Type B pancreatic cell (in vitro differentiated cells): ENCODE data around the gene TAB2. TPM values are rescaled to one million over a fixed set of nuclear protein-coding genes. Genes with fewer than 3 reads are reported as not detected.

Experiments
- DNase-seq: peaks from one replicate; pipeline ENCODE4 v3.0.0; 2021; ENCODE audit warnings: mixed read lengths; ENCODE audit not compliant: unreplicated experiment; ENCODE audit errors: extremely low spot score
- H3K27ac Mint-ChIP-seq: 2 replicates; pipeline ENCODE4 v1.8.0; 2021; ENCODE audit warnings: mild to moderate bottlenecking, mixed read lengths
- H3K27me3 Mint-ChIP-seq: 2 replicates; pipeline ENCODE4 v1.8.0; 2021; ENCODE audit warnings: mixed read lengths
- H3K36me3 Mint-ChIP-seq: 2 replicates; pipeline ENCODE4 v1.8.0; 2021; ENCODE audit warnings: mixed read lengths
- H3K4me1 Mint-ChIP-seq: one replicate; pipeline ENCODE4 v1.8.0; 2021; ENCODE audit warnings: mixed read lengths; ENCODE audit not compliant: unreplicated experiment
- H3K4me3 Mint-ChIP-seq: 2 replicates; pipeline ENCODE4 v1.8.0; 2021; ENCODE audit warnings: mild to moderate bottlenecking, mixed read lengths
- H3K9me3 Mint-ChIP-seq: 2 replicates; pipeline ENCODE4 v1.8.0; 2021; ENCODE audit warnings: mixed read lengths
- CTCF ChIP-seq: fragments of 200-600 bp; sonication (generic); conservative IDR thresholded peaks from 2 replicates; pipeline ENCODE4 v1.5.0; 2021; ENCODE audit warnings: antibody characterized with exemption, mild to moderate bottlenecking
- total RNA-seq: library from RNA; stranded (reverse); gene quantifications from 2 replicates; pipeline ENCODE4 v1.2.1, GENCODE V29; 2021; ENCODE audit warnings: low replicate concordance

Gene TAB2
- total RNA-seq, 1 donor from 2014 or later = 58.7 TPM

GRCh38 chr6:149325648-149326236 is 8.2 kb downstream of the TAB2 start:
- Mint-ChIP-seq H3K27ac (no peak overlapping the region), H3K27me3 (no peaks in the 10 kb centered on the region), H3K4me3 (no peak overlapping the region), H3K4me1 (peaks cover 36% of the 10 kb centered on the region), H3K9me3 (peaks cover 12% of the 10 kb centered on the region), H3K36me3 (peaks cover 9% of the 10 kb centered on the region)
- no peak for DNase-seq
- no peak for TF ChIP-seq CTCF

- Mint-ChIP-seq H3K27me3 (no peaks in the 10 kb centered on the region), H3K36me3 (peaks cover 9% of the 10 kb centered on the region), H3K4me3 (no peak overlapping the region), H3K9me3 (peaks cover 12% of the 10 kb centered on the region), H3K4me1 (peaks cover 50% of the 10 kb centered on the region), H3K27ac (no peak overlapping the region)
- TF ChIP-seq CTCF = no peak
- no peak for DNase-seq
Observed at GRCh38 chr6:149327638-149328037, 10.1 kb downstream of the TAB2 start.

GRCh38 chr6:149328083-149328482 is 10.6 kb downstream of the TAB2 start:
- no peak for DNase-seq
- Mint-ChIP-seq H3K27me3 (no peaks in the 10 kb centered on the region), H3K27ac (no peak overlapping the region), H3K9me3 (peaks cover 12% of the 10 kb centered on the region), H3K4me3 (no peak overlapping the region), H3K36me3 (peaks cover 9% of the 10 kb centered on the region), H3K4me1 (peaks cover 50% of the 10 kb centered on the region)
- no peak for TF ChIP-seq CTCF

- no peaks in the 10 kb centered on the region for H3K27me3 Mint-ChIP-seq
- TF ChIP-seq CTCF = no peak
- H3K27ac Mint-ChIP-seq = peak overlapping the region; percentile 57
- peaks cover 52% of the 10 kb centered on the region for H3K4me1 Mint-ChIP-seq
- peaks cover 9% of the 10 kb centered on the region for H3K36me3 Mint-ChIP-seq
- H3K9me3 Mint-ChIP-seq = peaks cover 12% of the 10 kb centered on the region
- DNase-seq = no peak
- H3K4me3 Mint-ChIP-seq = no peak overlapping the region
Observed at GRCh38 chr6:149329529-149329928, 12.0 kb downstream of the TAB2 start.

GRCh38 chr6:149330133-149330532 is 12.6 kb downstream of the TAB2 start:
- Mint-ChIP-seq H3K27me3 (no peaks in the 10 kb centered on the region), H3K4me1 (peaks cover 56% of the 10 kb centered on the region), H3K4me3 (peak overlapping the region; percentile 32), H3K36me3 (peaks cover 9% of the 10 kb centered on the region), H3K27ac (peak overlapping the region; percentile 89), H3K9me3 (peaks cover 12% of the 10 kb centered on the region)
- no peak for TF ChIP-seq CTCF
- DNase-seq = no peak
